DOHH2 (cell line): ENCODE measurements around the gene XRCC3.

ENCODE experiments used
- EZH2phosphoT487 ChIP-seq: fragments of 200-600 bp; sonication (generic); IDR thresholded peaks from 2 replicates; pipeline ENCODE4 v1.6.1; 2017; ENCODE audit warnings: borderline replicate concordance, mild to moderate bottlenecking, antibody characterized with exemption, low read length, moderate library complexity, mixed read lengths
- TF ChIP-seq, protein P1 (sequence below): fragments of 200-600 bp; sonication (generic); IDR thresholded peaks from one replicate; pipeline ENCODE4 v1.5.1; 2014; ENCODE audit warnings: antibody characterized with exemption, mild to moderate bottlenecking, low read depth, low read length; ENCODE audit not compliant: poor library complexity, severe bottlenecking

DNA sequence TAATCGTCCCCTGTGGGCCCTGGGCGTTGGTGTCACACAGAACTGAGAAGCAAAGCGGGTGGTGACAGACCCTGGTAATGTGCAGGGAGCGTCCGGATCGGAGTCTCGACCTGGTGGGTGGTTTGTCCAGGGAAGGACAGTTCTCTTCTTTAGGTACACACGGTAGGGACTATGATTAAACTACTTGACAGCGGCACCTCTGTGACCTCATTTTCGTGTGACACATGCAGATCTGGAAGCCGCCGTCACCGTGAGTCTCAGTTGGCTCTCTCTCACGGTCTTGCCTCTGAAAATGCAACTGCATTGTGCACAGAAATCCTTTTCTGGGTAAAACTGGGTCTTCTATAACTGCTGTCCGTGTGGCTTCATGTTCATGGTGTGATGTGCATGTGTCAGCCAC, 32.1 kb downstream of the XRCC3 start:
- TF ChIP-seq, protein P1, sequence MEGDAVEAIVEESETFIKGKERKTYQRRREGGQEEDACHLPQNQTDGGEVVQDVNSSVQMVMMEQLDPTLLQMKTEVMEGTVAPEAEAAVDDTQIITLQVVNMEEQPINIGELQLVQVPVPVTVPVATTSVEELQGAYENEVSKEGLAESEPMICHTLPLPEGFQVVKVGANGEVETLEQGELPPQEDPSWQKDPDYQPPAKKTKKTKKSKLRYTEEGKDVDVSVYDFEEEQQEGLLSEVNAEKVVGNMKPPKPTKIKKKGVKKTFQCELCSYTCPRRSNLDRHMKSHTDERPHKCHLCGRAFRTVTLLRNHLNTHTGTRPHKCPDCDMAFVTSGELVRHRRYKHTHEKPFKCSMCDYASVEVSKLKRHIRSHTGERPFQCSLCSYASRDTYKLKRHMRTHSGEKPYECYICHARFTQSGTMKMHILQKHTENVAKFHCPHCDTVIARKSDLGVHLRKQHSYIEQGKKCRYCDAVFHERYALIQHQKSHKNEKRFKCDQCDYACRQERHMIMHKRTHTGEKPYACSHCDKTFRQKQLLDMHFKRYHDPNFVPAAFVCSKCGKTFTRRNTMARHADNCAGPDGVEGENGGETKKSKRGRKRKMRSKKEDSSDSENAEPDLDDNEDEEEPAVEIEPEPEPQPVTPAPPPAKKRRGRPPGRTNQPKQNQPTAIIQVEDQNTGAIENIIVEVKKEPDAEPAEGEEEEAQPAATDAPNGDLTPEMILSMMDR: no peak
- no peak for TF ChIP-seq EZH2phosphoT487
